HL-60 (cell line): ENCODE data around the gene EVA1A.

Experiments used
- DNase-seq, 2 experiments: peaks; one replicate each; pipeline ENCODE4 v3.0.0-alpha.2; 2010 to 2020; ENCODE audit warnings: low read depth in 1 of 2, low spot score in 1 of 2
- H3K27ac ChIP-seq: fragments of 250-450 bp; sonication (Bioruptor Pico); replicated peaks from 2 replicates; pipeline ENCODE4 v1.5.1; 2020; ENCODE audit warnings: mild to moderate bottlenecking, moderate library complexity
- H3K27me3 ChIP-seq: fragments of 250-450 bp; sonication (Bioruptor Pico); 2 replicates; pipeline ENCODE4 v1.5.1; 2021; ENCODE audit warnings: mild to moderate bottlenecking, moderate library complexity; ENCODE audit not compliant: insufficient read depth, poor library complexity, severe bottlenecking
- H3K4me3 ChIP-seq: replicated peaks from 2 replicates; pipeline ENCODE4 v1.5.1; 2011; ENCODE audit warnings: mild to moderate bottlenecking, control low read depth, low read length; ENCODE audit not compliant: insufficient read depth
- CTCF ChIP-seq: IDR thresholded peaks from one replicate; pipeline ENCODE4 v1.5.1; 2011; ENCODE audit warnings: low read length, control low read depth, inconsistent platforms; ENCODE audit not compliant: insufficient read depth
- GABPA ChIP-seq: IDR thresholded peaks from 2 replicates; pipeline ENCODE4 v1.6.1; 2012; ENCODE audit warnings: low read depth
- POLR2AphosphoS5 ChIP-seq: IDR thresholded peaks from 2 replicates; pipeline ENCODE4 v1.6.1; 2012; ENCODE audit warnings: low read depth
- REST ChIP-seq: IDR thresholded peaks from 2 replicates; pipeline ENCODE4 v1.6.1; 2012; ENCODE audit warnings: low read depth; ENCODE audit not compliant: insufficient replicate concordance
- SPI1 ChIP-seq: IDR thresholded peaks from 2 replicates; pipeline ENCODE4 v1.6.1; 2012; ENCODE audit warnings: low read depth, mild to moderate bottlenecking, borderline replicate concordance

EVA1A gene

GRCh38 chr2:75515584-75516368 lies 45.0 kb downstream of the EVA1A start:
- Histone ChIP-seq H3K27ac (no peak overlapping the region), H3K27me3 (peaks cover 2% of the 10 kb centered on the region), H3K4me3 (no peak overlapping the region)
- DNase-seq, result no peak
- TF ChIP-seq REST, result no peak
- TF ChIP-seq SPI1, result no peak
- TF ChIP-seq GABPA, result no peak
- TF ChIP-seq CTCF, result no peak
- TF ChIP-seq POLR2AphosphoS5, result no peak

- Histone ChIP-seq H3K4me3 (no peak overlapping the region), H3K27ac (no peak overlapping the region), H3K27me3 (peaks cover 2% of the 10 kb centered on the region)
- no peak for TF ChIP-seq CTCF
- TF ChIP-seq POLR2AphosphoS5, result no peak
- TF ChIP-seq SPI1, result no peak
- no peak for DNase-seq
These were observed 47.0 kb downstream of the EVA1A start for GRCh38 chr2:75513616-75514170.

- Histone ChIP-seq H3K27ac (no peak overlapping the region), H3K4me3 (no peak overlapping the region), H3K27me3 (peaks cover 2% of the 10 kb centered on the region)
- no peak for TF ChIP-seq POLR2AphosphoS5
- DNase-seq, result no peak
These were observed 48.1 kb downstream of the EVA1A start for GRCh38 chr2:75512455-75513212.

- DNase-seq, result no peak
- H3K4me3 ChIP-seq, result no peak overlapping the region
- no peak overlapping the region for H3K27ac ChIP-seq
- no peaks in the 10 kb centered on the region for H3K27me3 ChIP-seq
- TF ChIP-seq GABPA (no peak), SPI1 (no peak), REST (no peak), CTCF (no peak), POLR2AphosphoS5 (no peak)
These were observed 54.5 kb downstream of the EVA1A start for GRCh38 chr2:75506101-75506697.
